OCI-LY3 (cell line): Measurements from ENCODE around the gene SERPINA4.

ENCODE experiments used
- H2AFZ ChIP-seq: fragments of 200-600, 300-600 bp; shearing (Covaris generic); 2 replicates; pipeline ENCODE4 v1.6.0; 2014; ENCODE audit warnings: antibody characterized with exemption, low read depth, low read length
- H3K27ac ChIP-seq: fragments of 200-600, 300-600 bp; sonication (generic); 2 replicates; pipeline ENCODE4 v1.5.1; 2014; ENCODE audit warnings: mild to moderate bottlenecking, low read length, moderate library complexity, mixed read lengths
- H3K27me3 ChIP-seq: fragments of 200-600, 300-600 bp; sonication (generic); 2 replicates; pipeline ENCODE4 v1.6.1; 2014; ENCODE audit warnings: low read depth, low read length, mixed read lengths
- H3K36me3 ChIP-seq: fragments of 200-600, 300-600 bp; sonication (generic); replicated peaks from 2 replicates; pipeline ENCODE3; 2014; ENCODE audit warnings: low read depth, low read length, mixed read lengths
- H3K4me1 ChIP-seq: fragments of 300-600, 200-600 bp; sonication (generic); 2 replicates; pipeline ENCODE4 v1.6.1; 2014; ENCODE audit warnings: low read length, mixed read lengths
- H3K4me2 ChIP-seq: fragments of 200-600, 300-600 bp; sonication (generic); 2 replicates; pipeline ENCODE4 v1.6.1; 2014; ENCODE audit warnings: low read length, mixed read lengths
- H3K4me3 ChIP-seq: fragments of 300-600, 200-600 bp; sonication (generic); 2 replicates; pipeline ENCODE4 v1.5.1; 2014; ENCODE audit warnings: antibody characterized with exemption, mild to moderate bottlenecking, low read length, moderate library complexity
- H3K79me2 ChIP-seq: fragments of 300-600, 200-600 bp; shearing (Covaris generic); 2 replicates; pipeline ENCODE4 v1.6.1; 2014; ENCODE audit warnings: mild to moderate bottlenecking, low read length, mixed read lengths
- H3K9ac ChIP-seq: fragments of 300-600, 200-600 bp; shearing (Covaris generic); 2 replicates; pipeline ENCODE4 v1.6.0; 2014; ENCODE audit warnings: mild to moderate bottlenecking, low read length, moderate library complexity
- H3K9me3 ChIP-seq: fragments of 200-600, 300-600 bp; shearing (Covaris generic); 2 replicates; pipeline ENCODE4 v1.6.1; 2014; ENCODE audit warnings: low read length, mixed read lengths; ENCODE audit not compliant: insufficient read depth
- H4K20me1 ChIP-seq: fragments of 200-600, 300-600 bp; sonication (generic); 2 replicates; pipeline ENCODE4 v1.6.1; 2016; ENCODE audit warnings: low read length, mixed read lengths; ENCODE audit not compliant: insufficient read depth
- EZH2phosphoT487 ChIP-seq: fragments of 200-600 bp; shearing (Covaris generic); IDR thresholded peaks from 2 replicates; pipeline ENCODE4 v1.6.1; 2018; ENCODE audit warnings: antibody characterized with exemption, mixed run types, low read depth
- TF ChIP-seq, protein P1 (sequence below): fragments of 200-600, 300-600 bp; sonication (generic); IDR thresholded peaks from 2 replicates; pipeline ENCODE4 v1.5.1; 2014; ENCODE audit warnings: antibody characterized with exemption, low read length, low read depth

Gene SERPINA4

GRCh38 chr14:94569381-94570001, 8.2 kb downstream of the SERPINA4 start:
- no peak overlapping the region for H3K9ac ChIP-seq
- H3K9me3 ChIP-seq = no peaks in the 10 kb centered on the region
- no peaks in the 10 kb centered on the region for H4K20me1 ChIP-seq
- H3K27ac ChIP-seq = no peak overlapping the region
- H3K79me2 ChIP-seq = no peaks in the 10 kb centered on the region
- no peak overlapping the region for H2AFZ ChIP-seq
- TF ChIP-seq EZH2phosphoT487 = no peak
- TF ChIP-seq, protein P1, sequence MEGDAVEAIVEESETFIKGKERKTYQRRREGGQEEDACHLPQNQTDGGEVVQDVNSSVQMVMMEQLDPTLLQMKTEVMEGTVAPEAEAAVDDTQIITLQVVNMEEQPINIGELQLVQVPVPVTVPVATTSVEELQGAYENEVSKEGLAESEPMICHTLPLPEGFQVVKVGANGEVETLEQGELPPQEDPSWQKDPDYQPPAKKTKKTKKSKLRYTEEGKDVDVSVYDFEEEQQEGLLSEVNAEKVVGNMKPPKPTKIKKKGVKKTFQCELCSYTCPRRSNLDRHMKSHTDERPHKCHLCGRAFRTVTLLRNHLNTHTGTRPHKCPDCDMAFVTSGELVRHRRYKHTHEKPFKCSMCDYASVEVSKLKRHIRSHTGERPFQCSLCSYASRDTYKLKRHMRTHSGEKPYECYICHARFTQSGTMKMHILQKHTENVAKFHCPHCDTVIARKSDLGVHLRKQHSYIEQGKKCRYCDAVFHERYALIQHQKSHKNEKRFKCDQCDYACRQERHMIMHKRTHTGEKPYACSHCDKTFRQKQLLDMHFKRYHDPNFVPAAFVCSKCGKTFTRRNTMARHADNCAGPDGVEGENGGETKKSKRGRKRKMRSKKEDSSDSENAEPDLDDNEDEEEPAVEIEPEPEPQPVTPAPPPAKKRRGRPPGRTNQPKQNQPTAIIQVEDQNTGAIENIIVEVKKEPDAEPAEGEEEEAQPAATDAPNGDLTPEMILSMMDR = no peak
- H3K4me1 ChIP-seq = no peaks in the 10 kb centered on the region
- H3K27me3 ChIP-seq = peaks cover 24% of the 10 kb centered on the region; the same call in 1 of the 2 replicates
- H3K4me3 ChIP-seq = no peak overlapping the region
- no peaks in the 10 kb centered on the region for H3K36me3 ChIP-seq
- no peak overlapping the region for H3K4me2 ChIP-seq

DNA sequence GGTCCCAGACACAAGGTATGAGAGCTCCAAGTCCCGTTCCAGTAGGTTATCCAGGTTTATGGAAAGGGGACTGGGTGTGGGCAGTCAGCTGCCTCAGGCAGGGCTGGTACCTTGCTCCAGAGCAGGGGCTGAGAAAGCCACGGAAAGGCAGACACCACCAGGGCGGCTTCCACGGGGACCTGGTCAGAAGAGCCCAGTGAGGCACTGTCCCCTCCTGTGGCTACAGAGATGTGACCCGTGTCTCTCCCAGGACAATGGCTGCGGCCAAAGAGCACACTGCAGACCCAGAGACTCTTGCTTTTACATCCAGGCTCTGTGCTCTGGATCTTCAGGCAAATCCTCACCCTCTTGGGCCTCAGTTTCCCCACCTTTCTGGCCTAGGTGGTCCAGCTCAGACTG, 8.8 kb downstream of the SERPINA4 start:
- Histone ChIP-seq H3K4me1 (no peaks in the 10 kb centered on the region), H3K4me3 (no peak overlapping the region), H3K9me3 (no peaks in the 10 kb centered on the region)

GRCh38 chr14:94570440-94570839, 9.2 kb downstream of the SERPINA4 start:
- Histone ChIP-seq H3K4me3 (no peak overlapping the region), H3K36me3 (no peaks in the 10 kb centered on the region), H3K79me2 (no peaks in the 10 kb centered on the region), H2AFZ (no peak overlapping the region), H3K4me2 (no peak overlapping the region), H3K9ac (no peak overlapping the region), H3K27me3 (peaks cover 24% of the 10 kb centered on the region; the same call in 1 of the 2 replicates), H4K20me1 (no peaks in the 10 kb centered on the region), H3K4me1 (no peaks in the 10 kb centered on the region), H3K27ac (no peak overlapping the region), H3K9me3 (no peaks in the 10 kb centered on the region)
- TF ChIP-seq EZH2phosphoT487 = no peak
- TF ChIP-seq, protein P1 = no peak

More for the DNA sequence above, 8.8 kb downstream of the SERPINA4 start:
- Histone ChIP-seq H3K27me3 (peaks cover 24% of the 10 kb centered on the region; the same call in 1 of the 2 replicates), H4K20me1 (no peaks in the 10 kb centered on the region), H3K36me3 (no peaks in the 10 kb centered on the region), H3K79me2 (no peaks in the 10 kb centered on the region), H2AFZ (no peak overlapping the region), H3K9ac (no peak overlapping the region), H3K4me2 (no peak overlapping the region), H3K27ac (no peak overlapping the region)
- TF ChIP-seq, protein P1 = no peak
- no peak for TF ChIP-seq EZH2phosphoT487

GRCh38 chr14:94571395-94571794, 10.2 kb downstream of the SERPINA4 start:
- Histone ChIP-seq H3K9me3 (no peaks in the 10 kb centered on the region), H3K27ac (no peak overlapping the region), H4K20me1 (no peaks in the 10 kb centered on the region), H3K79me2 (no peaks in the 10 kb centered on the region), H2AFZ (no peak overlapping the region), H3K4me1 (no peaks in the 10 kb centered on the region), H3K4me3 (no peak overlapping the region), H3K27me3 (peaks cover 25% of the 10 kb centered on the region; the same call in 1 of the 2 replicates), H3K9ac (no peak overlapping the region), H3K36me3 (no peaks in the 10 kb centered on the region), H3K4me2 (no peak overlapping the region)
- TF ChIP-seq, protein P1 = no peak
- TF ChIP-seq EZH2phosphoT487 = no peak
